ENCODE results near the gene HES1.
A peak's percentile ranks its signal among the peaks of the same experiment; 100 is the strongest.

HES1 gene, protein sequence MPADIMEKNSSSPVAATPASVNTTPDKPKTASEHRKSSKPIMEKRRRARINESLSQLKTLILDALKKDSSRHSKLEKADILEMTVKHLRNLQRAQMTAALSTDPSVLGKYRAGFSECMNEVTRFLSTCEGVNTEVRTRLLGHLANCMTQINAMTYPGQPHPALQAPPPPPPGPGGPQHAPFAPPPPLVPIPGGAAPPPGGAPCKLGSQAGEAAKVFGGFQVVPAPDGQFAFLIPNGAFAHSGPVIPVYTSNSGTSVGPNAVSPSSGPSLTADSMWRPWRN

DNA sequence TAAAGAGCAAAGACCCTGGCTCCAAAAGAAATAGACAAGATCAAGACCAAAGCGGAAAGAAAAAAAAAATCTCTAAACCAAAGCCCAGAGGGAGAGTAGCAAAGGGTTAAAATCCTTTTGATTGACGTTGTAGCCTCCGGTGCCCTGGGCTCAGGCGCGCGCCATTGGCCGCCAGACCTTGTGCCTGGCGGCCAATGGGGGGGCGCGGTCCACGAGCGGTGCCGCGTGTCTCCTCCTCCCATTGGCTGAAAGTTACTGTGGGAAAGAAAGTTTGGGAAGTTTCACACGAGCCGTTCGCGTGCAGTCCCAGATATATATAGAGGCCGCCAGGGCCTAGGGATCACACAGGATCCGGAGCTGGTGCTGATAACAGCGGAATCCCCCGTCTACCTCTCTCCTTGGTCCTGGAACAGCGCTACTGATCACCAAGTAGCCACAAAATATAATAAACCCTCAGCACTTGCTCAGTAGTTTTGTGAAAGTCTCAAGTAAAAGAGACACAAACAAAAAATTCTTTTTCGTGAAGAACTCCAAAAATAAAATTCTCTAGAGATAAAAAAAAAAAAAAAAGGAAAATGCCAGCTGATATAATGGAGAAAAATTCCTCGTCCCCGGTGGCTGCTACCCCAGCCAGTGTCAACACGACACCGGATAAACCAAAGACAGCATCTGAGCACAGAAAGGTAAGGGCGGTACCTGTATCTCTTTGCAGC, at the start of gene HES1:
Gene HES1, plus strand, starts transcription at position 343 of the 713 bp plus-strand sequence. Its CDS starts 233 bp downstream, at position 576.
- ChIA-PET POLR2A (interaction anchor here (0.6 to 5.1 kb wide), 24 partner anchors 11 to 436 kb away, joined by 3 to 43 read pairs (median 4); no protein-coding TSS in a partner anchor), CTCF (interaction anchor here (0.6 to 1.5 kb wide), 5 partner anchors 118 to 530 kb away, joined by 3 to 5 read pairs (median 3); no protein-coding TSS in a partner anchor)
- TF ChIP-seq NFRKB (IDR thresholded peaks at IDR 0.05) (no peak), SUZ12 (IDR thresholded peaks at IDR 0.05) (no peak), ARNT (IDR thresholded peaks at IDR 0.05) (peak; percentile 90), FOXM1 (IDR thresholded peaks at IDR 0.05; ENCODE audit: borderline replicate concordance) (no peak), FOXA1 (IDR thresholded peaks at IDR 0.05) (no peak), L3MBTL2 (conservative IDR thresholded peaks at IDR 0.05) (0 out of 2 replicates have a peak, but pooled peaks have one; percentile 39), BHLHE40 (IDR thresholded peaks at IDR 0.05; ENCODE audit: borderline replicate concordance) (no peak), CTBP1 (IDR thresholded peaks at IDR 0.05; ENCODE audit: borderline replicate concordance) (peak; percentile 43; the same call in 1 of the 2 replicates), FOXK2 (IDR thresholded peaks at IDR 0.05) (no peak), LEF1 (IDR thresholded peaks at IDR 0.05; ENCODE audit: borderline replicate concordance) (no peak), SP1 (IDR thresholded peaks at IDR 0.05) (no peak), ZNF384 (IDR thresholded peaks at IDR 0.05) (peak; percentile 86), HDGF (IDR thresholded peaks at IDR 0.05; ENCODE audit: borderline replicate concordance) (no peak), TARDBP (IDR thresholded peaks at IDR 0.05) (no peak), ELF4 (IDR thresholded peaks at IDR 0.05) (peak; percentile 68)
- TF ChIP-seq, protein P1, sequence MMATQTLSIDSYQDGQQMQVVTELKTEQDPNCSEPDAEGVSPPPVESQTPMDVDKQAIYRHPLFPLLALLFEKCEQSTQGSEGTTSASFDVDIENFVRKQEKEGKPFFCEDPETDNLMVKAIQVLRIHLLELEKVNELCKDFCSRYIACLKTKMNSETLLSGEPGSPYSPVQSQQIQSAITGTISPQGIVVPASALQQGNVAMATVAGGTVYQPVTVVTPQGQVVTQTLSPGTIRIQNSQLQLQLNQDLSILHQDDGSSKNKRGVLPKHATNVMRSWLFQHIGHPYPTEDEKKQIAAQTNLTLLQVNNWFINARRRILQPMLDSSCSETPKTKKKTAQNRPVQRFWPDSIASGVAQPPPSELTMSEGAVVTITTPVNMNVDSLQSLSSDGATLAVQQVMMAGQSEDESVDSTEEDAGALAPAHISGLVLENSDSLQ (IDR thresholded peaks at IDR 0.05): peak; percentile 97
- DNase-seq (ENCODE audit: extremely low spot score): peak; percentile 70

DNA sequence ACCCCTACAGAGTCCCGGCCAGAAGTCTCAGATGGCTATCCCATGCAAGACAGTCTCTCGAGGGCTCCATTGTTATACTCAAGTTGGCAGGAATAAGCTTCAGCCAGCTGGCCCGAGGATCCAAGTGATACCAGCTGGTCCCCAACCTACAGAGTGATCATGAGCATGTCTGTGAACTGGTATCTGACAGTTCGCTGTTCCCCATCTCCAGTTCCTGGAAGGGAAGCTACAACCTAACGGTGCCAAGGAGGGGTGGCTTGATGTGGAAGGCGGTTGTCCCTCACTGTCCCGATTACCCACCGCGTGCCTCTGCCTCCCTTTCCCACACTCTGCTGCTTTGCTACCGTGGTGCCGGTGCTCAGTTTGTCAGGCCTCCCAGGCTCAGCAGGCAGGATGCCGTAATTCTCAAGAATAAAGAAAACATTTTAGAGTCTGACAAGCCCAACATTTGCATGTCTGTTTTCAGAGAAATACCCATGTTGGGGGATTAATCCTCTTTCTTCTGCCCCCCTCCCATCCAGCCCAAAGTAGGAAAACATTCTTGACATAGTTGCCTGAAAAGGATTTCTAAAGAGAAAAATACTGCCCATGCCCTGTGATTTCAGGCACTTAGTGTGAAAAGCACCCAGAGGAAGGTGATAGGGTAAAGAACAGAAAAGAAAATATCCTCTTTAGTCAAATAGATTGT, 49.4 kb upstream of the HES1 start:
- CTCF ChIA-PET: no interaction called here

DNA sequence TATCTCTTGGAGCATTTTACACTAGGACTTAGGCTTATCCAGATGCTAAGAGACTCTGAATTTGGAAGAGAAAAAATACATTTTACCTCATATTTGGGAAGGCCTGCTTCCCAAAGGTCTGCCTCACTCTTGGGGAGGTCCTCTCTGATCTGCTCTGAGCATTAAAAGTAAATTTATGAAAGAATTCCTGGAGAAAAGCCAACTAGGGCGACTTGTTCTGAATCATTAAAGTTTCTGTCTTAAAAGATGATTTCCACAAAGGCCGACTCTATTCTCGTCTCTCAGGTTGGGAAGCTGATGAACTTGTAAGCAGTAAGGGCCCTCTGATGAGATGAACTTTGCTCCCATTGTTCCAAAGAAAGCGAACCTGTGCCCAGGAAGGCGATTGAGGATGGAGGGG, 48.7 kb upstream of the HES1 start:
- TF ChIP-seq FOXK2 (IDR thresholded peaks at IDR 0.05): no peak
- TF ChIP-seq SUZ12 (IDR thresholded peaks at IDR 0.05): no peak
- TF ChIP-seq L3MBTL2 (conservative IDR thresholded peaks at IDR 0.05): no peak
- TF ChIP-seq ZNF384 (IDR thresholded peaks at IDR 0.05): no peak
- TF ChIP-seq NFRKB (IDR thresholded peaks at IDR 0.05): no peak
- TF ChIP-seq, protein P1 (IDR thresholded peaks at IDR 0.05): no peak
- TF ChIP-seq BHLHE40 (IDR thresholded peaks at IDR 0.05; ENCODE audit: borderline replicate concordance): no peak
- no peak for TF ChIP-seq HDGF (IDR thresholded peaks at IDR 0.05; ENCODE audit: borderline replicate concordance)
- TF ChIP-seq ELF4 (IDR thresholded peaks at IDR 0.05): no peak
- no peak for TF ChIP-seq TARDBP (IDR thresholded peaks at IDR 0.05)
- no peak for TF ChIP-seq SP1 (IDR thresholded peaks at IDR 0.05)
- TF ChIP-seq FOXM1 (IDR thresholded peaks at IDR 0.05; ENCODE audit: borderline replicate concordance): no peak
- no peak for TF ChIP-seq ARNT (IDR thresholded peaks at IDR 0.05)
- no peak for TF ChIP-seq FOXA1 (IDR thresholded peaks at IDR 0.05)
- no peak for TF ChIP-seq LEF1 (IDR thresholded peaks at IDR 0.05; ENCODE audit: borderline replicate concordance)
- TF ChIP-seq CTBP1 (IDR thresholded peaks at IDR 0.05; ENCODE audit: borderline replicate concordance): no peak

More for the DNA sequence above, 49.4 kb upstream of the HES1 start:
- POLR2A ChIA-PET: no interaction called here
- TF ChIP-seq ELF4 (IDR thresholded peaks at IDR 0.05): no peak
- TF ChIP-seq SP1 (IDR thresholded peaks at IDR 0.05): no peak
- no peak for TF ChIP-seq BHLHE40 (IDR thresholded peaks at IDR 0.05; ENCODE audit: borderline replicate concordance)
- no peak for TF ChIP-seq ARNT (IDR thresholded peaks at IDR 0.05)
- TF ChIP-seq FOXA1 (IDR thresholded peaks at IDR 0.05): no peak
- TF ChIP-seq HDGF (IDR thresholded peaks at IDR 0.05; ENCODE audit: borderline replicate concordance): no peak
- no peak for TF ChIP-seq TARDBP (IDR thresholded peaks at IDR 0.05)
- TF ChIP-seq ZNF384 (IDR thresholded peaks at IDR 0.05): no peak
- no peak for TF ChIP-seq CTBP1 (IDR thresholded peaks at IDR 0.05; ENCODE audit: borderline replicate concordance)
- TF ChIP-seq L3MBTL2 (conservative IDR thresholded peaks at IDR 0.05): no peak
- no peak for TF ChIP-seq NFRKB (IDR thresholded peaks at IDR 0.05)
- no peak for DNase-seq (ENCODE audit: extremely low spot score)

DNA sequence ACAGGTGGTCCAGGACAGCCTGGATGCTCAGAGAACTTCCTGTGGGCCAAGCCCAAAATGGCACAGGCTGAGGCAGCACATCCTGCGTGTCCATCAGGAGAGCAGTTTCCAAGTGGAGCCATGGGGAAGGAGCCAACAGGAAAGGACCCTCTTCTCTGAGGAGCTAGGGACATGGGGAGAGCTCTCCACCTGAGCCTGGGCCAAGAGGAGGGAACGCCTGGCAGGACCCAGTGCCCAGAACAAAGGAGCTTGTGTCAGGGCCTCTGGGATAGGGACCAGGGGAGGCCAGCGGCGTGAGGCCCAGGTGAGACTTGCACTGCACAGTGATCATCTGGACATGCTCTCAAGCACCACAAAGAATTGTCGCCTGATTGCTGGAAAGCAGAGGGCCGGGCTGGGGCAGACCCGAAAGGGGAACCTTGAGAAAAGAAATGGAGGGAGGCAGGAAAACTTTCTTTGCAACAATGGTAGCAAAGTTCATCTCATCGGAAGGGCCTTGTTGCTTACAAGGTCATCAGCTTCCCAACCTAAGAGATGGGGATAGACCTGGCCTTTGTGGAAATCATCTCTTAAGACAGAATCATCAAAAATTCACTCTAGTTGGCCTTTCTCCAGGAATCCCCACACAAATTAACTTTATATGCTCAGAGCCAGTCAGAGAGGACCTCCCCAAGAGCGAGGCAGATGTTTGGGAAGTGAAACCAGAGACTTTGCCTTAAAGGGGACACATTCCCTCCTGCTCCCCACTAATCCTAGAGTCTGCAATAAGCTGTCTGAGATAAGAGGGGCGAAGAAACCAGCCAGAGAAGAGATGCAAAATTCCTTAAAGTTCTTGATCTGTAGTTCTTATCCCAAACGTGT, 47.7 kb upstream of the HES1 start:
- ChIA-PET POLR2A (interaction anchor here (1.4 to 2.9 kb wide), 4 partner anchors 16 to 48 kb away, joined by 4 to 11 read pairs (median 5); partner anchors contain the start of gene HES1), CTCF (no interaction called here)
- no peak for DNase-seq (ENCODE audit: extremely low spot score)
- TF ChIP-seq LEF1 (IDR thresholded peaks at IDR 0.05; ENCODE audit: borderline replicate concordance) (no peak), TARDBP (IDR thresholded peaks at IDR 0.05) (no peak), SP1 (IDR thresholded peaks at IDR 0.05) (no peak), ELF4 (IDR thresholded peaks at IDR 0.05) (no peak), HDGF (IDR thresholded peaks at IDR 0.05; ENCODE audit: borderline replicate concordance) (no peak), ZNF384 (IDR thresholded peaks at IDR 0.05) (no peak), SUZ12 (IDR thresholded peaks at IDR 0.05) (no peak), L3MBTL2 (conservative IDR thresholded peaks at IDR 0.05) (no peak), BHLHE40 (IDR thresholded peaks at IDR 0.05; ENCODE audit: borderline replicate concordance) (no peak), ARNT (IDR thresholded peaks at IDR 0.05) (no peak), FOXK2 (IDR thresholded peaks at IDR 0.05) (no peak)

More for the DNA sequence above, 48.7 kb upstream of the HES1 start:
- DNase-seq (ENCODE audit: extremely low spot score): no peak
- ChIA-PET CTCF (no interaction called here), POLR2A (no interaction called here)

All from HEK293T (cell line).